ENCODE measurements around the gene IL24. TPM values are rescaled to one million over a fixed set of nuclear protein-coding genes. Genes with fewer than 3 reads are reported as not detected.

The IL24 gene
- total RNA-seq, 1 donor from 2014 or later: not detected

DNA sequence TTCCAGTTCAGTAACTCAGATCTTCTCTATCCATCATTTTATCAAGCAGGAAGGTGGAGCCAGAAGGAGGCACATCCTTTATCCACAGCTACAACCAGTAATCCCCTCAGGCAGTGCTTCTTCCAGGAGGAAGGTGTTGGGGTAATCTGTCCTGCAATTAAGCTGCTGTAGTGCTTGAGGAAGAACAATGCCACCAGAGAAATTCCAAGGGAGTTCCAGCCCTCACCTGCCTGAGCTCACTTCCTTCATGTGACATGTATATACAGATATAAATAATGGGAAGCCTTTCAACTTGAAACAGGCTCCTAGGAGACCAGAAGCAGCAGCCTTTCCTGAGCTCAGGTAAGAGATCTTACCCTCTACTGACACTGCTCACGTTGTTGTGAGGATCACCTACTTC is 34.0 kb upstream of the IL24 start:
- no peak overlapping the region for H3K4me3 Mint-ChIP-seq (ENCODE audit: unreplicated experiment)
- H3K27me3 Mint-ChIP-seq (ENCODE audit: unreplicated experiment): peaks cover 3% of the 10 kb centered on the region
- no peak for DNase-seq
- H3K27ac Mint-ChIP-seq (ENCODE audit: unreplicated experiment): no peak overlapping the region
- H3K4me1 Mint-ChIP-seq (ENCODE audit: low read depth, unreplicated experiment): no peaks in the 10 kb centered on the region
- no peaks in the 10 kb centered on the region for H3K36me3 Mint-ChIP-seq (ENCODE audit: unreplicated experiment)
- peaks cover 2% of the 10 kb centered on the region for H3K9me3 Mint-ChIP-seq (ENCODE audit: unreplicated experiment)
- TF ChIP-seq, protein P1, sequence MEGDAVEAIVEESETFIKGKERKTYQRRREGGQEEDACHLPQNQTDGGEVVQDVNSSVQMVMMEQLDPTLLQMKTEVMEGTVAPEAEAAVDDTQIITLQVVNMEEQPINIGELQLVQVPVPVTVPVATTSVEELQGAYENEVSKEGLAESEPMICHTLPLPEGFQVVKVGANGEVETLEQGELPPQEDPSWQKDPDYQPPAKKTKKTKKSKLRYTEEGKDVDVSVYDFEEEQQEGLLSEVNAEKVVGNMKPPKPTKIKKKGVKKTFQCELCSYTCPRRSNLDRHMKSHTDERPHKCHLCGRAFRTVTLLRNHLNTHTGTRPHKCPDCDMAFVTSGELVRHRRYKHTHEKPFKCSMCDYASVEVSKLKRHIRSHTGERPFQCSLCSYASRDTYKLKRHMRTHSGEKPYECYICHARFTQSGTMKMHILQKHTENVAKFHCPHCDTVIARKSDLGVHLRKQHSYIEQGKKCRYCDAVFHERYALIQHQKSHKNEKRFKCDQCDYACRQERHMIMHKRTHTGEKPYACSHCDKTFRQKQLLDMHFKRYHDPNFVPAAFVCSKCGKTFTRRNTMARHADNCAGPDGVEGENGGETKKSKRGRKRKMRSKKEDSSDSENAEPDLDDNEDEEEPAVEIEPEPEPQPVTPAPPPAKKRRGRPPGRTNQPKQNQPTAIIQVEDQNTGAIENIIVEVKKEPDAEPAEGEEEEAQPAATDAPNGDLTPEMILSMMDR (IDR thresholded peaks at IDR 0.05; ENCODE audit: partially characterized antibody, unreplicated experiment): no peak

GRCh38 chr1:206864939-206865671 is 32.1 kb upstream of the IL24 start, which contains the start of gene IL20:
IL20 (plus strand) TSS chr1:206865623; CDS start chr1:206865853, 230 bp downstream.
- TF ChIP-seq, protein P1 (IDR thresholded peaks at IDR 0.05; ENCODE audit: partially characterized antibody, unreplicated experiment): peak; percentile 87
- DNase-seq: peak; percentile 86
- no peaks in the 10 kb centered on the region for H3K36me3 Mint-ChIP-seq (ENCODE audit: unreplicated experiment)

GRCh38 chr1:206866062-206866461 is 31.2 kb upstream of the IL24 start:
- no peak overlapping the region for H3K4me3 Mint-ChIP-seq (ENCODE audit: unreplicated experiment)
- no peaks in the 10 kb centered on the region for H3K36me3 Mint-ChIP-seq (ENCODE audit: unreplicated experiment)
- DNase-seq: no peak
- H3K4me1 Mint-ChIP-seq (ENCODE audit: low read depth, unreplicated experiment): no peaks in the 10 kb centered on the region
- H3K9me3 Mint-ChIP-seq (ENCODE audit: unreplicated experiment): peaks cover 1% of the 10 kb centered on the region
- TF ChIP-seq, protein P1 (IDR thresholded peaks at IDR 0.05; ENCODE audit: partially characterized antibody, unreplicated experiment): no peak
- H3K27me3 Mint-ChIP-seq (ENCODE audit: unreplicated experiment): peaks cover 2% of the 10 kb centered on the region
- no peak overlapping the region for H3K27ac Mint-ChIP-seq (ENCODE audit: unreplicated experiment)

More at GRCh38 chr1:206864939-206865671, 32.1 kb upstream of the IL24 start, which contains the start of gene IL20:
- Mint-ChIP-seq H3K4me3 (ENCODE audit: unreplicated experiment) (no peak within 1 kb of the TSS), H3K27me3 (ENCODE audit: unreplicated experiment) (peaks cover 2% of the 10 kb centered on the region), H3K27ac (ENCODE audit: unreplicated experiment) (no peak within 1 kb of the TSS), H3K4me1 (ENCODE audit: low read depth, unreplicated experiment) (no peaks in the 10 kb centered on the region), H3K9me3 (ENCODE audit: unreplicated experiment) (peaks cover 3% of the 10 kb centered on the region)

DNA sequence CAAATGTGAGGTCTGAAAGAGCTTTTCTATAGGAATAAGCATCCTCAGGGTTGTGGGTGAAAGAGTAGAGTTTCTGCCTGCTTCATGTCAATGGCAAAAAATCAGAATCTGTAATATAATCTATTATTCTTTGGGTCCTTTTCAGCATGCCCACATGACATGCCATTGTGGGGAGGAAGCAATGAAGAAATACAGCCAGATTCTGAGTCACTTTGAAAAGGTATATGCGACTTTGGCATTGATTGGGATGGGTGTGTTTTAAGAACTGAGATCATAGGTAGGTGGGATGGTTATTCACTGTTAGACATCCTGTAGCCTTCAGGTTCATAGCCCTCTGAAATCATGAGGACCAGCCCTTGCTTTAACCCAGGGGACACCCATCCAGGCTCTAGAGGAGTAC is 30.0 kb upstream of the IL24 start:
- Mint-ChIP-seq H3K9me3 (ENCODE audit: unreplicated experiment) (peaks cover 1% of the 10 kb centered on the region), H3K4me3 (ENCODE audit: unreplicated experiment) (no peak overlapping the region), H3K27me3 (ENCODE audit: unreplicated experiment) (peaks cover 2% of the 10 kb centered on the region), H3K36me3 (ENCODE audit: unreplicated experiment) (no peaks in the 10 kb centered on the region), H3K27ac (ENCODE audit: unreplicated experiment) (no peak overlapping the region), H3K4me1 (ENCODE audit: low read depth, unreplicated experiment) (no peaks in the 10 kb centered on the region)
- no peak for DNase-seq
- TF ChIP-seq, protein P1 (IDR thresholded peaks at IDR 0.05; ENCODE audit: partially characterized antibody, unreplicated experiment): no peak

- no peak for DNase-seq
- Mint-ChIP-seq H3K36me3 (ENCODE audit: unreplicated experiment) (no peaks in the 10 kb centered on the region), H3K27me3 (ENCODE audit: unreplicated experiment) (peaks cover 2% of the 10 kb centered on the region), H3K4me3 (ENCODE audit: unreplicated experiment) (no peak overlapping the region), H3K27ac (ENCODE audit: unreplicated experiment) (no peak overlapping the region), H3K9me3 (ENCODE audit: unreplicated experiment) (peaks cover 1% of the 10 kb centered on the region), H3K4me1 (ENCODE audit: low read depth, unreplicated experiment) (no peaks in the 10 kb centered on the region)
- TF ChIP-seq, protein P1 (IDR thresholded peaks at IDR 0.05; ENCODE audit: partially characterized antibody, unreplicated experiment): no peak
These were observed 29.5 kb upstream of the IL24 start for GRCh38 chr1:206867716-206868115.
